A204.1 (cell line): ENCODE data around the gene NEU3.
"Not testable (repeated sequence)": the region's sequence is repeated elsewhere in the genome, so short reads cannot be mapped to it uniquely, and the experiment has no call there.

Experiments
- FAIRE-seq: peaks from 2 replicates; lab custom pipeline; 2012; peaks lifted over from hg19 to GRCh38; lab: Jason Lieb, UNC

NEU3 gene

DNA sequence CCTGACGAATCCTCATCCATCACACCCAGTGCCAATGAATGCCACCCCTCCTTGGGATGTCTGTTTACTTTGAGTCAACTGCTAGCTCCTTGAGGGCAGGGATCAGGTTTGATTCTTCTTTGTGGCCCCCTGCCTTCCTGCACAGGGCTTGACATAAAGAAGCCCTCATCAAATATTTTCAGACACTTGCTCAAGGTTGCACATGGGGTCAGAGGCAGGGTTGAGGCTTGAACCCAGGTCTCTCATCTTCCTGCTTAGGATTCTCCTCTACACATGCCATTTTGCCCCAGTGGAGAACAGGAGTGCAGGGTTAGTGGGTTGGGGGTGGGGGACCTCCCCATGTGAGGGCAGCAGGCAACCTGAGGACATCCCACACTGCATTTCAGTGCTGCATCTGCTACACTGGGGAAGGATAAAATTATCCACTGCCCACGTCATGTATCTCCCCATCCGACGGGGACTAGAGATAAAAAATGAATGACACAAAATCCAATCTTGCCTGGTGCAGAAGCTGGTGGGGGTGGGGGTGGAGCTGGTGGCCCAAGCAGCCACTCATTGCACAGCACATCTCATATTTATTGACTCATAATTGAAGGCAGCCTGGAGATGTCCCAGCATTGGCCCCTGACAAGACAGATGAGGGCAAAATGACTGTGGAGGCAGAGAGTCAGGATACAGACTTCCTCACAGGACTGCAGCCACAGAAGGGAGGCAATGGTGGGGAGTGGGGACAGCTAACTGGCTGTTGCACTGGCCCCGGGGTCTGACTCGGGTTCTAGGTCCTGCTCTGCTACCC lies 41.3 kb downstream of the NEU3 start:
- FAIRE-seq = no peak

DNA sequence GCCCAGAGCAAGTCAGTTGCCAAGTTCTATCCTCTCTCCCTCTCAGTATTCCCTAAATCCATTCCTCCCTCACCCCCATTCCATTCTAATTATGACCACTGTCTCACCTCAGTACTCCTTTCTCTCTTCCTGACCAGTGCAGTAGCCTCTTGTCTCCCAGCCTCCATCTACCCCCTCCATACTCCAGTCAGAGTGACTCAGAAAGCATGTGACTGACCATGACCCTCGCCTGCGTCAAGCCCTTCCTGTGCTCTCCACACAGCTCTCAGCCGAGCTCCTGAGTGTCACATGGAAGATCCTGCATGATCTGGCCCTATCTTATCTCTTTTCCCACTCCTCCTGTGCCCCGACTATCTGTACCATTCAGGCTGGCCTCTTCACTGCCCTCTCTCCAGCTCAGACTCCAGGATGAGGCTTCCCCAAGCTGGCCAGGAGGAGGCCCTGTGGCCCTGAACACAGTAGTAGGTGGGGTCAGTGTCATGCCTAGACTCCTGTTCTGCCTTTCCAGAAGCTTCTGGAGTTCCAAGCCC lies 42.6 kb downstream of the NEU3 start:
- no peak for FAIRE-seq

DNA sequence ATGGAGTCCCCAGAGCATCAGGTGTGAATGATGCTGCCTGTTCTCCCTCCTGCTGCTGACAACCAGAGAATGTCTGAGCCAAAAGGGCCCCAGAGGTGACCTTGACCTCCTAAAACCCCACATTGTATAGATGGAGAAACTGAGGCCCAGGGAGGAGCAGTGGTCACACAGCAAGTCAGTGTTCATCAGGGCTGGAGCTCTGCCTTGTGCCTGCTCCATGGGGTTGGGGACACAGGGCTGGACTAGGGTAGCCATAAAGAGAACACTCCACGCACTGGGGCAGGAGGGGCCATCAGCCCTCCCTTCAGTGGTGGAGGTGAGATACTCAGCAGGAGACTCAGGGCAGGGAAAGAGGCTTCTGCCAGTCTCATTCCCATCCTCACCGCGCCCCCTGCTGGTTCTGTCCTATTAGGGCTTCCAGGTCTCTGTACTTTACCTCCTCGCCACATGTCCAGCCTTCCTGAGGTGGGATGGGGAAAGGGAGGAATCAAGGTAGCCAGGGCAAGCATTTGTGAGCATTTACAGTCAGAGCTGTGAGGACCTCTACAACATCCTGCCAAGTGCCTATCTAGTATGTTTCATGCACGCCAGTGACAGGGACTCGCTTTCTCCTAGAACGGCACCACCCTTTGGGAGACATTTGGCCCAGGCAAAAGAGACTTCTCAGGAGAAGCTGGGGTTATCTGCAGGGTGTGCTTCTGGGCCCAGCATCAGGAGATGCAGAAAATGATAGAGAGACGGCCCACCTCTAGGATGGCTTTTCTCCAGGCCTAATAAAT lies 43.2 kb downstream of the NEU3 start:
- FAIRE-seq = no peak

DNA sequence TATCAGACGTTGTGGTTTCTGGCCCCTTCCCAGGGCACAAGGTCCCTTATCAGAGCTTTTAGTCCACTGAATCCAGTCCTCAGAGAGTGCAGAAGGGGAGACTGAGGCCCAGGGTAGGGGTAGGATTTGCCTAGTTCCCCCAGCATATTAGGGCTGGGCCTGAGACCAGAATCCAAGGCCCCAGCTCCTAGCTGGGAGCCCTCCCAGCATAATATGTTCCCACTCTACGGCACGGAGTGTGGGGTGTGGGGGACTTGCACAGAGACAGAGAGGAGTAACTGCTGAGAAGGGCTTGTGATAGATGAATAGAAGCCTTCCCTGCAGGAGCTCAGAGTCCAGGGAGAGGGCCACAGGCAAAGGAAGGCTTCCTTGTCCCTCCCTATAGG lies 43.8 kb downstream of the NEU3 start:
- FAIRE-seq = no peak

DNA sequence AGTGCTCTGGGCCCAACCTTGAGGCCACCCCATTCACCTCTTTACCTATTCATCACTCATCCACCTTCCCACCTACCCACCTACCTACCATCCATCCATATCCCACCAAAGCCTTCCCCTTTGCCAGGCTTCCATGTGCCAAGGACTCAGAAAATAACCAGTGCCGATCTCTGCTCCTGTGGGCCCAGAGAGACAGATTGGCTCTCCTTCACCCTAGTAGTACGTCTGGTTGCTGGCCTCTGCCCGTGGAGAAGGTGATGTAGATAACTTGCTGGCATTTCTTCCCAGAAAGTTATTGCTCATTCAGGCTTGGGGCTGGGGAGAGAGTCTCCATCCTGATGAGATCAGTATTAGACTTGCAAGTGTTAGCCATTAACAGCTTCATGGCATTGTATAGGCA lies 45.2 kb downstream of the NEU3 start:
- no peak for FAIRE-seq

DNA sequence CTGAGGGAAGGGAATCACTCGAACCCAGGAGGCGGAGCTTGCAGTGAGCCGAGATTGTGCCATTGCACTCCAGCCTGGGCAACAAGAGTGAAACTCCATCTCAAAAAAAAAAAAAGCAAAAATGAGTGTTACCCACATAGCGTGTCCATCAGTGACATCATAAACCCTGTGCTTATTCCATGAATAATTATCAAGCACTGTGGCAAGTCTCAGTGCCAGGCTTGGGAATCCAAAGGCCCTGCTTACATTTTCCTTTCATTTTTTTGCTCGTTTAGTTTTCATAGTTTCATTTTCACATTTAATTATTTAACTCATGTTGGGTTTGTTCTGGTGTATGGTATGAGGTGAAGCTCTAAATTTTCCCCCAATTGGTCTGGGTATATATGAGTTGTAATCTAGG lies 46.5 kb downstream of the NEU3 start:
- no peak for FAIRE-seq

DNA sequence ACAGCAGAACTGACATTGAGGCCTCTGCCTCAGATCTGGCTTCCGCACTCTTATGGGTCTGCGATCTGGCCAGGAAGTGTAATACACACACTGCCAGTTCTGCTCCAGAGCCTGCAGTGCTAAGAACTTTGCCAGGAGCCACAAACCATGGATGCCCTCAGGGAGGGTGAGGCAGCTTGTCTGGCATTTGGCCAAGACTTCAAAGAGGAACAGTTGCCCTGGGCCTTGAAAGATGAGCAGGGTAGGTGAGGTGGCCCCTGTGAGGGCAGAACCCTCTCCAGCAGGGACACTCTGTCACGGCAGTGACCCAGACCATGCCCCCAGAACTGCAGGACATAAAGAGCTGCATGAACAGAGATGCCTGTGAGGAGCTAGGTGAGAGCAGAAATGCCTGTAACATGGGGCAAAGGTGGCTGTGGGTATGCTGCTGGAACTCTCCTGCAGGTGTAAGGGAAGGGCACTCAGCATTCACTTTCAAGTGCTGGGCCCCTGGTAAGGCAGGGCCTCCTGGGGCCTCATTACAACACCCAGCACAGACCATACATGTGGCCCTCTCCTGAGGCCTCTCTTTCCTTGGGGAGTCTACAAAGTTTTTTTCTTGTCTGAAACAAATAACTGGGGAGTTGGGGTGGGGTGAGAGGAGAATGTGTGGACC lies 47.3 kb downstream of the NEU3 start:
- no peak for FAIRE-seq

DNA sequence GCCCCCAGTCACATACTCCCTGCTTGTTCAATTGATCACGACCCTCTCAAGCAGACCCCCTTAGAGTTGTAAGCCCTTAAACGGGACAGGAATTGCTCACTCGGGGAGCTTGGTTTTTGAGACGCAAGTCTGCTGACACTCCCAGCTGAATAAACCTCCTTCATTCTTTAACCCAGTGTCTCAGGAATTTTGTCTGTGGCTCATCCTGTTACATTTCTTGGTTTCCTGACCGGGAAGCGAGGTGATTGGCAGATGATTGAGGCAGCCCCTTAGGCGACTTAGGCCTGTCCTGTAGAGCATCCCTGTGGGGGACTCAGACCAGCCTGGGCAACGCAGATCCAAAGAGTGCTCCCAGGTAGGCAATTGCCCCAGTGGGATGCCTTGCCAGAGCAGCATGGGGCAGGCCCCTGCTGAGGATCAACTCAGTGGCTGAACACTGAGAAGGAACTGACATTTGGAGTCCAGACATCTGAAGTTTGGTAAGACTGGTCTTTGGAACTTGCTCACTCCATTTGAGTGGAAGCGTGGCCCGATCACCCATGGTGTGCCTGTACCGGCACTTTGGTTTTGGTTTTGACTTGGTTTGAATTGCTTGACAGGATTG lies 51.5 kb downstream of the NEU3 start:
- FAIRE-seq = no peak

DNA sequence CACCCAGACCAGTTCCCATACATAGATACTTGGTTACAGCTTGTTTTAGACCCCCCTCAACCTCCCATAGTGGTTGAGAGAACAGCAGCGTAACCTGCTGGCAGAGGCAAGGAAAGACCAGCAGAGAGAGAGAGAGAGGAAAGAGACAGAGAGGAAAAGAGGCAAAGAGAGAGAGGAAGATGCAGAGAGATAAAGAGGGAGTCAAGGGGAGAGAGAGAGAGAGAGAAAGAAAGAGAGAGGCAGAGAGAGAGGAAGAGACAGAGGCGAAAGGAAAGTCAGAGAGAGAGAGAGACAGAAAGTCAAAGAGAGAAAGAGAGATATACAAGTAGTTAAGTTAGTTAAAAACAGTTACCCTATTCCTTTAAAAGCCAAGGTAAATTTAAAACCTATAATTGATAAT lies 52.5 kb downstream of the NEU3 start:
- no peak for FAIRE-seq

DNA sequence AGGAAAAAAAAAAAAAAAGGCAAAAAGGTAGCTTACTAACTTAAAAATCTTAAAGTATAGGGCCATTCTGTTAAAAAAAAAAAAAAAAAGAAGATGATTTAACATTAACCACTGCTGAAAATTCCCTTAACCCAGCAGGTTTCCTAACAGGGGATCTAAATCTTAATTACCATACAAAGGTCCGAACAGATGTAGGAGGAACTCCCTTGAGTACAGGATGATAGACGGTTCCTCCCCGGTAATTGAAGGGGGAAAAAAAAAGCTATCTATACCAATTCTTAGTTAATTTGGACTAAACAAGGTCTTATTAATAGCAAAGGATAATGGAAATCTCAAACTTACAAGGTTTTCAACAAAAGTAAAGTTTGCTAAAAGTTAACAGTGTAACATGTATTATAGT lies 53.1 kb downstream of the NEU3 start:
- not testable (repeated sequence) for FAIRE-seq

DNA sequence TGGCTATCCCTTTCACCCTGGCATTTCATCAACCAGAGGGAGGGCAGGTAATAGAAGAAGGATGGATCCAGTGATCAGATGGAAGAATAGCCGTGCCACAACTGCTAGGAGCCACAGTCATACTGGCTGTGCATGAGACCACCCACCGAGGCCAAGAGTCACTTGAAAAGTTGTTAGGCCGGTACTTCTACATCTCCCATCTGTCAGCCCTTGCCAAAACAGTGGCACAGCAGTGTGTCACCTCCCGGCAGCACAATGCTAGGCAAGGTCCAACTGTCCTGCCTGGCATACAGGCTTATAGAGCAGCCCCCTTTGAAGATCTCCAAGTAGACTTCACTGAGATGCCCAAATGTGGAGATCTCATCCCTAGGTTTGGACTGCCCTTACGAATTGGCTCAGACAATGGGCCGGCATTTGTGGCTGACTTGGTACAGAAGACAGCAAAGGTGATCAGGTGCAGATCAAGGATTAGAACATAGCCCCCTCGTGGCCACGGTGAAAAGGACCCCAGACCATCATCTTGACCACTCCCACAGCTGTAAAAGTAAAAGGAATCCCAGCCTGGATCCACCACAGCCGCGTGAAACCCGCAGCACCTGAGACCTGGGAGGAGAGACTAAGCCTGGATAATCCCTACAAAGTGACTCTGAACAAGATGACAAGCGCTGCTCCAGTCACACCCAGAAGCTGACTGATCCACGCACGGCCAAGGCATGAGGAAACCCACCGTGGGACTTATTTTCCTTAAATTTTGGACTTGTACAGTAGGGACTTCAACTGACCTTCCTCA lies 55.8 kb downstream of the NEU3 start:
- not testable (repeated sequence) for FAIRE-seq

DNA sequence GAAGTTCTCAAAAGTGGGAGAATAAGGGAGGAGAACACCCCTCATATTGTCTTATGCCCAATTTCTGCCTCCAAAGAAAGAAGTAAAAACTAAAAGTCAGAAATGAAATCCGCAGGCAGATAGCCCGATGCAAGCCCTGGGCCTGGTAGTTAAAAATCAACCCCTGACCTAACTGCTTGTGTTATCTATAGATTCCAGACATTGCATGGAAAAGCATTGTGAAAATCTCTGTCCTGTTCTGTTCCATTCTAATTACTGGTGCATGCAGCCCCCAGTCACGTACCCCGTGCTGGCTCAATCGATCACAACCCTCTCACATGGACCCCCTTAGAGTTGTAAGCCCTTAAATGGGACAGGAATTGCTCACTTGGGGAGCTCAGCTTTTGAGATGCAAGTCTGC lies 57.9 kb downstream of the NEU3 start:
- FAIRE-seq = not testable (repeated sequence)

DNA sequence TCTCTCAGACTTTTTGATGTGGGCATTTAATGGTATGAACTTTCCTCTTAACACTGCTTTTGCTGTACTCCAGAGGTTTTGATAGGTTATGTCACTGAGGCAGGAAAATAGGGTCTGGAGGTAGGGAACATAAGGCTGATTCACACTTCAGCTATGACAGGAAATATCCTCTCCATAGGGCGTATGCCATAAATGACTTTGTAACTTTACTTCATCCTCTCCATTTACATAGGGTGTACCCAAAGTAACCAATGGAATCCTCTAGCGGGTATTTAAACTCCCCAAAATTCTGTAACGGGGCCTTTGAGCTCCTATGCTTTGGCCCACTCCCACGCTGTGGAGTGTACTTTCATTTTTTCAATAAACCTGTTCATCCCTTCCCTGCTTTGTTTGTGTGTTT lies 58.5 kb downstream of the NEU3 start:
- no peak for FAIRE-seq

DNA sequence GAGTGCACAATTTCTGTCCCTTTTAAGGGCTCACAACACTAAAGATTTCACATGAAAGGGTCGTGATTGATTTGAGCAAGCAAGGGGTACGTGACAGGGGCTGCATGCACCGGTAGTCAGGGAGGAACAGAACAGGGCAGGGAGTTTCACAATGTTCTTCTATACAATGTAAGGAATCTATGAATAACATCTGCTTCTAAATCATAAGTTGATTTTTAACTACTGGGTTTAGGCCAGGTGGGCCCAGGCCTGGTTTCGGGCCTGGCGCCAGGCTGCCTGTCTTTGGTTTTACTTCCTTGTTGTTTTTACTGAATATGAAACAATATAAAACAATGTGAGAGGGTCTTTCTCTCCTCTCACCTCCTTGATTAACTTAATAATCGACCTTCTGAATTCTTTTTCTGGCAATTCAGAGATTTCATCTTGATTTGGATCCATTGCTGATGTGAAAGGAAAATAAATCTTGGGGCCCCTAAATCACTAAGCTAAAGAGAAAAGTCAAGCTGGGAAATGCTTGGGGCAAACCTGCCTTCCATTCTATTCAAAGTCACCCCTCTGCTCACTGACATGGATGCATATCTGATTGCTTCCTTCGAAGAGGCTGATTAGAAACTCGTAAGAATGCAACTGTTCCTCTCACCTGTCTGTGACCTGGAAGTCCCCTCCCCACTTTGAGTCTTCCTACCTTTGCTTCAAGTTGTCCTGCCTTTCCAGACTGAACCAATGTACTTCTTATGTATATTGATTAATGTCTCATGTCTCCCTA lies 61.0 kb downstream of the NEU3 start:
- FAIRE-seq = not testable (repeated sequence)

DNA sequence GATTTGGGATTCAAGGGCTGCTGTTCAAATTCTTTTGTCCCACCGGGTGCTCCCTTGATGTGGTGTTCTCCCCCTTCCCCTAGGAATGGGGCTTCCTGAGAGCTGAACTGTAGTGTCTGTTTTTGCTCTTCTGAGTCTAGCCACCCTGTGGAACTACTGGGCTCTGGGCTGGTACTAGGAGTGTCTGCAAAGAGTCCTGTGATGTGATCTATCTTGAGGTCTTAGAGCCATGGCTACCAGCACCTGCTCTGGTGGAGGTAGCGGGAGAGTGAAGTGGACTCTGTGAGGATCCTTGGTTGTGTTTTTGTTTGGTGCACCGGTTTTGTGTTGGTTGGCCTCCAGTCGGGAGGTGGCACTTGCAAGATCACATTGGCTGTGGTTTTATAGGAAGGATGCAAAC lies 61.8 kb downstream of the NEU3 start:
- FAIRE-seq = no peak

DNA sequence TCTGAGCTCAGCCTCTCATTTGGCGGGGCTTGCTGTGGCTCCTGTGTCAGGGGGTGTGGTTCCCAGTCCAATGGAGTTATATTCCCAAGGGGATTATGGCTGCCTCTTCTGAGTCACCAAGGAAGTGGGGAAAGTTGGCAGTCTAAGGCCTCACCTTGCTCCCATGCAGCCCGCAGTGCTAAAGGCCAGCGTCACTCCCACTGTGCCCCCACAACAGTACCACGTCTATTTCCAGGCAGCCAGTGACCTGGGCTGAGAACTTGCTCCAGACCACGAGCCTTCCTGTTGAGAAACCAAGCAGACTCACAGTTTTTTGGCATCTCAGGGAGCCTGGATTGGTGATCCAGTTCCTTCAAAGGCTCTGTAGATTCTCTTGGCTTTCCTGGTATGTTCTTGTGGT lies 62.3 kb downstream of the NEU3 start:
- FAIRE-seq = no peak

DNA sequence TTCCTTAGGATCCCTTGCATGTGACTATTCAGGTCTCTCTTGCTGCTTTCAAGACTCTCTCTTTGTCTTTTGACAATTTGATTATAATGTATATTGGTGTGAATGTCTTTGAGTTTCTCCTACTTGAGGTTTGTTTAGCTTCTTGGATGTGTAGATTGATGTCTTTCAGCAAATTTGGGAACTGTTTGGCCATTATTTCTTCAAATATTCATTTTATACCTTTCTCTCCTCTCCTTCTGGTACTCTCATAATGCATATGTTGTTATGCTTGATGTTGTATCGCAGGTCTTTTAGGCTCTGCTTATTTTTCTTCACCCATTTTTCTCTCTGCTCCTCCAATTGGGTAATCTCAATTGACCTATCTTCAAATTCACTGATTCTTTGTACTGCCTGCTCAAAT lies 63.7 kb downstream of the NEU3 start:
- FAIRE-seq = no peak

DNA sequence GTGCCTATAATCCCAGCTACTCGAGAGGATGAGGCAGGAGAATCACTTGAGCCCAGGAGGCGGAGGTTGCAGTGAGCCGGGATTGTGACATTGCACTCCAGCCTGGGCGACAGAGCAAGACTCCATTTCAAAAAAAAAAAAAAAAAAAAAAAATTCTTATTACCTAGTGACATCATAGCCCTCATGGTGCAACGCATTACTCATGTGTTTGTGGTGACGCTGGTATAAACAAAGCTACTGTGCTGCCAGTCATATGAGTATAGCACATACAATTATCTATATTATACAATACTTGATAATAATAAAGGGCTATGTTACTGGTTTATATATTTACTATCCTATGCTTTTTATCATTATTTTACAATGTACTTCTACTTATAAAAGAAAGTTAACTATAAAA lies 66.8 kb downstream of the NEU3 start:
- FAIRE-seq = no peak

DNA sequence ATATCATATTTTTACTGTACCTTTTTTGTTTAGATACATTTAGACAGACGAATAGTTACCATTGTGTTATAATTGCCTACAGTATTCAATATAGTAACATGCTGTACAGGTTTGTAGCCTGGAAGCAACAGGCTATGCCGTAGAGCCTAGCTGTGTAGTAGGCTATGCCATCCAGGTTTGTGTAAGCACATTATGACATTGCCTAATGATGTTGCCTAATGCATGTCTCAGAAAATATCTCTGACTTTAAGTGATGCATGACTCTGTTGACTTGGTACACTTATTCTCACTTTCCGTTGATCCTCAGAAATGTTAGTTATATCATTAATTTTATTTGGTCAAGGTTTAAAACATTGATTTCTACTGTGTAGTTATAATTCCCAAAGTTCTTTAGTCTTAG lies 68.1 kb downstream of the NEU3 start:
- FAIRE-seq = no peak

DNA sequence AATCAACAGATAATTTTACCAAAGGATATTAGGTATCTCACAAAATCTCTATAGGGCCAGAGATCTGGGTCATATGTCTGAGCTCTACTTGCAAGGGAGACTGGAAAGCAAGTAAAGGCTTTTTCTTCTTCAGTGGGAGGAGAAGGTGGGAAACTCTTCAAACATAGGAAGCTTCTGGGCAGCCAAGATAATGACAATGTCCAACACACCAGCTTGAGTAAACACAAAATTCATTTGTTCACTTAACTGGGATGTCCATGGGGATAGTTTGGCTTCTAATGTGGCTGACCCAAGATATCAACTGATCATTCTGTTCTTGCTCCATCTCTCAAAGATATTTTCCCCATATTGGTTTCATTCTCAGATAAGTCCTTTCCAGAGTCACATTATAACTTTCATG lies 70.6 kb downstream of the NEU3 start:
- FAIRE-seq = no peak

DNA sequence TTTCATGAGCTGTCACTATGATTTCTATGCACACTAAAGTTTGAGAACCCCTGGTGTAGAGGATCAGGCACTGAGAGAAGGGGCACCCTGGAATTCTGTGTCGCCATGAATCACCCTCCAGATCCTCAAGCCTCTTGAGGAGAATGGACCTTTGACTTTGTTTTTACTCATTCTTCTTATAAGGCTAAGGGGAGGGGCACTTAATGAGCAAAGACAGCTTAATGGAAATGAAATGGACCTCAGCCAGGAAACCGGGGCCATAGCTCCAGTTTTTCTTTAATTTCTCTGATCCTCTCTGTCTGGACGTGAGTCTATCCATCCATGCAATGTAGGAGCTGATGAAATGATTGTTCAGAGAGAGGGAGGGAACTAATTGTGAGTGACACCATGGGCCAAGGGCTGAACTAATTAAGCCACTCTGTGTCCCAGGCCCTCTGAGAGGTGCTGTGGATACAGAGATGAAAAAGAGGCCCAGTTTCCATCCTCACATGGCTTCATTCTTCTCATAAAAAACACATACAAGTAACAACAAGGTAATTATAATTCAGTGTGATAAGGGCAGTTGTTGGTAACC lies 75.1 kb downstream of the NEU3 start:
- no peak for FAIRE-seq
